Epithelial cell of proximal tubule (primary cell): ENCODE data around the gene ZIM2. TPM values are rescaled to one million over a fixed set of nuclear protein-coding genes. Genes with fewer than 3 reads are reported as not detected.
A peak's percentile ranks its signal among the peaks of the same experiment; 100 is the strongest.

ENCODE experiments used
- DNase-seq: peaks from one replicate; pipeline ENCODE4 v3.0.0-alpha.2; 2011; ENCODE audit warnings: low read depth
- H3K4me3 ChIP-seq: 2 replicates; pipeline ENCODE4 v1.5.1; 2011; ENCODE audit warnings: low read depth, mild to moderate bottlenecking, low read length
- total RNA-seq: library from RNA; depleted of rRNA; stranded (reverse); fragments of >200 nt; gene quantifications from 2 replicates; pipeline ENCODE4 v1.2.3, GENCODE V29; 2015
- TF ChIP-seq, protein P1 (sequence below): conservative IDR thresholded peaks from 2 replicates; pipeline ENCODE4 v1.5.1; 2012; ENCODE audit warnings: low read depth, mild to moderate bottlenecking, low read length

The ZIM2 gene
- total RNA-seq = not detected in 2 replicates

DNA sequence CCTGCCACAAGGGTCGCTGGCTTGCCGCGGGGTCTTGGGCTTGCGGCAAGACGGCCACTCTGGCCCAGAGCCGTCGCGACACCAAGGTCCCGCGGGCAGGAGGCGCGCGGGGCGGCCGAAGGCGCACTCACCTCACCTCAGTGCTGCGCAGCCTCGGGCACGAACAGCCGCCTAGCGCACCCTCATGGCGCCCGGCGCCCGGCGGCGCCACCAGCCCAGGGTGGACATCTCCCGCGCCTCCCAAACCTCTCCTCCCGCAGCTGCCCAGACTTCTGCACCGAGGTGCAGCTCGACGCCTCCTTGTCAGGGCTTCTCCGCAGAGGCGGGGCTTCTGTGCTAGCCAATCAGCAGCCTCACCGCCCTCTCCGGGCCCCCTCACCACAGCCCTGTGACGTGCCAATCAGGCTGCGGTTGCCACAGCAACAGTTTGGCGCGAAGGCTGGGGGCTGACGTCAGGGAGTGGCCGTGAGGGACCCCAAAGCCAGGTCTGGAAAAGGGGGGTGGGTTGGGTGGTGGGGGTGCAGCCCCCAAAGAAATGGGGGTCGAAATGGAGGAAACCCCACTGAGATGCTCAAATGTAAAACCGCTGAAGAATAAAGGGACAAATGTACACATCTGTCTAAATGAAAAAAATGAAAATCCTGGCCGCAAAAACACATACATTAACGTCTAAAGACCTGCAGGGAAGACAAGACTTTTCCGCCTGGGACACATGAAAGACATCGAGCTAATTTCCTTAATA is at the start of gene ZIM2, which contains the start of gene PEG3:
Gene ZIM2 (minus strand): TSS at position 276 of the 742 bp plus-strand sequence. CDS start 16,449 bp downstream, outside the sequence.
Gene PEG3 (minus strand): TSS at position 276 of the 742 bp plus-strand sequence. CDS start 16,071 bp downstream, outside the sequence.
- TF ChIP-seq, protein P1, sequence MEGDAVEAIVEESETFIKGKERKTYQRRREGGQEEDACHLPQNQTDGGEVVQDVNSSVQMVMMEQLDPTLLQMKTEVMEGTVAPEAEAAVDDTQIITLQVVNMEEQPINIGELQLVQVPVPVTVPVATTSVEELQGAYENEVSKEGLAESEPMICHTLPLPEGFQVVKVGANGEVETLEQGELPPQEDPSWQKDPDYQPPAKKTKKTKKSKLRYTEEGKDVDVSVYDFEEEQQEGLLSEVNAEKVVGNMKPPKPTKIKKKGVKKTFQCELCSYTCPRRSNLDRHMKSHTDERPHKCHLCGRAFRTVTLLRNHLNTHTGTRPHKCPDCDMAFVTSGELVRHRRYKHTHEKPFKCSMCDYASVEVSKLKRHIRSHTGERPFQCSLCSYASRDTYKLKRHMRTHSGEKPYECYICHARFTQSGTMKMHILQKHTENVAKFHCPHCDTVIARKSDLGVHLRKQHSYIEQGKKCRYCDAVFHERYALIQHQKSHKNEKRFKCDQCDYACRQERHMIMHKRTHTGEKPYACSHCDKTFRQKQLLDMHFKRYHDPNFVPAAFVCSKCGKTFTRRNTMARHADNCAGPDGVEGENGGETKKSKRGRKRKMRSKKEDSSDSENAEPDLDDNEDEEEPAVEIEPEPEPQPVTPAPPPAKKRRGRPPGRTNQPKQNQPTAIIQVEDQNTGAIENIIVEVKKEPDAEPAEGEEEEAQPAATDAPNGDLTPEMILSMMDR = no peak
- no peak for DNase-seq
- peak within 1 kb of the TSS; percentile 44 for H3K4me3 ChIP-seq

DNA sequence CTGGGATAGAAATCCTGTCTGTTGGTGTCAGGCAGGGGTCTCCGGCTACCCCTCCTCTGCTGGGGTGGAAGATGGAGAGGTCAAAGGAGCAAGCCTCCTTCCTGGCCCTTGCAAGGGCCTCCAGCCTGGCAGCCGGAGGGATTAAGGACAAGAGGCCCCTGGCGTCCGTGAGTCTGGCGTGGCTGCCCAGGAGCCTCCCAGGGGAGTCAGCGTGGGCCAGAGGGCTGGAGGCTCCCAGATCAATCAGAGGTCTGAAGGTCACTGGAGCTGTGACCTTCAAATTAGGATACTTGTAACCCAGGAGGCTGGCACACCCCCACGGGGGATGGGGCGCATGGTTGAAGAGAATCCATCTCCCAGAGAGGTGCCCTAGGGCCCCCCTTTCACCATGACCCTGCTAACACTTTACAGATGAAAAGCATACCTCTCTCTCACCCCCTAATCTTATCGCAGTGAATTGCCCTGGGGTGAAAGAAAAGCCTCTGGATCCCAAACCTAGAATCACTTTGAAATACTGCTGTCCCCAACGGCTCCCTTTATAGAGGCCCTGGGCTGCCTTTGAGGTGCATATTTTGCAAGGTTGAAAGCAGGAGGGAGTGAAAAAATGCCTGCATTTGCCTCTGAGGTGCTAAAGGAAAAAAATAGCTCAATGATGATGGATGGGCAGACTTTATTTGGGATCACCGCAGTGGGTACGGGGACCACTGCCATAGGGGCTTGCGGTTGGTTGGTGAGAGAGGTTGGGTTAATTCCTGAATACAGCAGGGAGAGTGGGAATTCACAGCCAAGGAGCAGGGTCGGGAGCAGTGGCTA is 44.9 kb upstream of the ZIM2 start:
- DNase-seq = no peak
- no peak overlapping the region for H3K4me3 ChIP-seq
- TF ChIP-seq, protein P1 = no peak

DNA sequence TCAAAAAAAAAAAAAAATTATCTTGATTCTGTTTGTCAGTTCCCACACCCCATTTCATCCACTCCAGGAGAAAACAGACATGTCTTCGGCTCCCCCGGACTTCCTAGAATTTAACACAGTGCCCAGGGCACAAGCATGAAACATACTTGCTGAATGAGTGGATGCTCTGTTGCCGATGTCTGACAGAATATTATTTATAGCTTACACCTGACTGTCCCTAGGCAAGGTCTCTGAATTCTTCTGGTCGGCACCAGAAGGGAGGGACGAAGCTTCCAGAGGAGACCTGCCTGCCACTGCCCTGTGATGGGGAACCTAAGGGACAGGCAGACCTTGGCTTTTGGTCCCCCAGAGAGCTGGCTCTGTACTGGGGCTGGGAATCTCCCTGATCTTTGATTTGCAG is 43.9 kb upstream of the ZIM2 start:
- DNase-seq = no peak
- no peak overlapping the region for H3K4me3 ChIP-seq
- TF ChIP-seq, protein P1 = no peak

DNA sequence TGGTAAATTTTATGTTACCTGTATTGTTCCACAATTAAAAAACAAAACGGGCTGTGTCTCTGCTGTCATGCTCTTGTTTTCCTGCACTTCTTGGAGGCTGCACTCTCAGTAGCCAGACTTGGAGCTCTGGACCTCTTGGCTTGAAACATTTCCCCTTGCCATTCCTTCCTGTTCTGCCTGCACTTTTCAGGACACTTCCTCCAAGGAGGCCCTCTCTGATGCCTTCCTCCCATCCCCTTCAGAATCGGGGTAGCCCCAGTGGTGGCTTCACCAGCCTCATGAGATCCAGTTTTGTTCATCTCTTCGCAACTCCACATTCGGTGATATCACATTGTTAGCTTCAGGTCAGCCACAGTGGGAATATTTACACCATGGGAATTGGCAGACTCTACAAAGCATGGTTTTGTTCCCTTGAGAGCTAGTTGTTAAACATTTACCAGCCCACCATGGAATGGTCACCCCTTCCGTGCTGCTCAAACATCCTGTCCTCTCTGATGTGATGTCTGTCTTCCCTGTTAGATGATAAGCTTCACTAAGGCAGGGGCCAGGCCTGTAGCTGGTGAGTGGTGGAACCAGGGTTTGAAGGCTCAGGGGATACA is 40.2 kb upstream of the ZIM2 start:
- no peak for DNase-seq
- H3K4me3 ChIP-seq = no peak overlapping the region
- TF ChIP-seq, protein P1 = no peak

DNA sequence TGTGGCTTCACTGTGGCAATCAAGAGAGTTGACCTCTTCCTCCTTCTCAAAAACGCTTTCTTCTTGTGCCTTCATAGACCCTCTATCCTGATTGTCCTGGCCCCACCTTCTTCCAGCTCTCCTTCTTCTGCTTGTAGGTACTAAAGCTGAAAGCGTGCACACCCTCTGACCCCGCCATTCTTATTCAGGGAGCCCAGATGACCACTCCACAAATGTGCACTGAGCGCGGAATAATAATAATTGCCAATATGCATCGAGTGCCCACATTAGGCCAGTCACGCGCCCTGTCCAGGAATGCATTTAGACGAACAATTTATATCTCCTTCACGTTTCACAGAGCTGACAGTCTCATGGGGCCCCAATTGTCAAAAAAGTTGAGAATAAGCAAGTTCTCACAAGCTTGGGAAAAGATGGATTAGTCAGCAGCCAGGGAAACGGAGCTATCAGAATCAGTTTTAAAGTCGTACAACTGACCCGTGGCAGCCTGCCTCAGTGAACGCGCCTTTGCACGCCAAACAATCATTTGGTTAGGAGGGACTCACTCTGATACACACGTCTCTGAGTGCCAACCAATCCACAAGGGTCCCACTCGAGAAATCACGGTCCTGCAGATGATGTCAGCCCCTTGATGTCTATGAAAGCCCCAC is 36.7 kb upstream of the ZIM2 start:
- TF ChIP-seq, protein P1 = no peak
- no peak for DNase-seq
- H3K4me3 ChIP-seq = no peak overlapping the region

DNA sequence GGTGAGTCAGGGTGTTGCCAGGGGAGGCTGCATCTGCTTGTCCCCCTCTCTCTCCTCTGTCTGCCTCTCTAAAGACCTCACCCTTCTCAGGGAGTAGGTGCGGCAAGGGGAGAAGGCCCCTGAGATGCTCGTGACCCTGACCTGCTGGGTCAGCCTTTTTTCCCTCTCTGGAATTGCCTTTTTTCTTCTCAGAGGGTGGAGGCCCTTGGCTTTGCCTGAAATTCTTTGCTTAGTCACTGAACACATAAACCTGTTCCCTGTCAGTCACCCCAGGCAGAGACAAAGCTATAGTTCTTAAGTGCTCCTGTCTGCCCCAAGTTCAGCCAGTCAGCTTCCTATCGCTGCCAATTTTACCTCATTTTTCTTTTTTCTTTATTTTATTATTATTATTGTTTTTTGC is 35.2 kb upstream of the ZIM2 start:
- H3K4me3 ChIP-seq = no peak overlapping the region
- DNase-seq = no peak
- TF ChIP-seq, protein P1 = no peak
